Measurements from ENCODE around the gene CD36.

DNA sequence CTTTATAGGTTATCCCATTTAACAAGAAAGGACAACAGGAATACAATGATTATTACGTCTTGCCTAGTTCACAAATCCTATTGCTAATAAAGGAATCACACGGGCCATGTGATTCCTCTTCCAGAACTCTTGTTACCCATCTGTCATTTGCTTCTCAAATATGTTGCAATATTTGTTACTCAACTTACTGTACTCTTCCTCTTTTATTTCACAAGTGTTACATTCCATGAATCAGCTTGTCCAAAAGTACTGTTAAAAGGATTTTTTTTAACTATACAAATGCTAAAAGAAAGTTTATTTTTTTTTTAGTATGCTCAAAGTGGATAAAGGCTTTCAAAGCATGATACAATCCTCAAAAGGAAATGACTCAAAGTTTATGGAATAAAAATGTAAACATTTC is 3.9 kb upstream of the CD36 start:
- TF ChIP-seq YY1 (IDR thresholded peaks at IDR 0.05; ENCODE audit: insufficient read depth, insufficient read length) (no peak), SUZ12 (IDR thresholded peaks at IDR 0.05; ENCODE audit: extremely low read depth, insufficient read depth, insufficient read length) (no peak)

All from NT2/D1 (cell line).